Stimulated activated CD4-positive, alpha-beta T cell treated with anti-CD3 and anti-CD28 coated beads, Interleukin-1b, Interleukin-23, amount 100 ng/mL, for 24 hours (primary cell): ENCODE data around the gene IFNA17.
"Not testable (repeated sequence)": the region's sequence is repeated elsewhere in the genome, so short reads cannot be mapped to it uniquely, and the experiment has no call there.

Experiments used
- DNase-seq, 4 experiments: peaks; one replicate each; pipeline ENCODE4 v3.0.0-alpha.2; 2020; ENCODE audit warnings: low read depth in 4 of 4, low spot score in 1 of 4

IFNA17 gene

DNA sequence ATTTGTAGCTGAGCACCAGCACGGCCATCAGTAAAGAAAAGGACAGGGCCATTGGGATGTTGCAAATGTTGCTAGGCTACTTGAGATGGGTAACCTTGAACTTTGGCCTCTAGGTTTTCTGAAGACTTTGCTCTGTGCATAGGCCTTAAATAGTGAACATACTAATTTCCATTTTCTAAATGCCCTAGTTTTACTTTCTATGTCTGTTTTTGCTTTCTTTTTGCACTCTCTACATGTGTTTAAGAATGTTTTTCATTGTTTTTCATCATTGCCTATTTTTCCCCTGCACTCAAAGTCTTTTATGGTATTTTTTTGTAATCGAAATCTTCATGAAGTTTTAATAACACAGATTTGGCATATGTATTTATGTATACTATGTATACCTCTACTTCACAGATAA, at the start of gene IFNA17:
Gene IFNA17, minus strand, starts transcription at position 101 of the 400 bp plus-strand sequence. Its CDS starts 49 bp downstream, at position 52.
- DNase-seq, result no peak

GRCh38 chr9:21268347-21268657, 40.3 kb upstream of the IFNA17 start:
- no peak for DNase-seq

- no peak for DNase-seq
Observed at GRCh38 chr9:21267485-21268346, 39.7 kb upstream of the IFNA17 start.

DNA sequence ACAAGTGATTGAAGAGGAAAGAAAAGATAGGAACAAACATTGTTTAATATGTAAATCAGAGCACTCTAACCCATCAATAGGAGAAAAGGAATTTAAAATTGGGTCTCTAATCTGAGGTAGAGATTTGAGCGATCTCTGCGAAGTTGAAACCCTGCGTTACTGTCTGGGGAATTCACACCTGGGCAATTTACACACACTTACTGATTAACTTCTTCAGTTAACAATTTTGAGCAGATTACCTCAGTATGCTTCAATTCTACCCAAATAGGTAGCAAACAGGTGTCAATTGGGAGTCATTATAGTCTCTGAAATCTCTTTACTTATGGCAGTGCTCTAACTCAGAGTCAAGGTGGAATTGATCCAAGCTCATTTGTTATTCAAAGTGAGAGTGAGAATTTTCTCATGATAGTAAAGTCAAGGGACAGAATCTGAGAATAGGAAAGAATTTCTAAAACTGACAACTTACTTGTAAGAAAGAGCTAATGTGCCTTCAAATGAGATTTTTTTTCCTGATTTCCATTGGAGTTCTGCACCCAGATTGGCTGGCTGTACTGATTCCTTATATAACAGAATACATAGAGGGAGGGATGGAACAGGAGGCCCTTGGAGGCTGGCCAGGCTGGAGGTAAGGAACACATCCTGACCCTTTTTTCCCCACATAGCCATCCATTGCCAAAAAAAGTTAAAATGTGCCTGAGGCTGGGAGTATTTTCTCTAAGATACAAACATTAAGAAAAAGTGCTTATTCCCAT, 38.9 kb upstream of the IFNA17 start:
- DNase-seq, result no peak

DNA sequence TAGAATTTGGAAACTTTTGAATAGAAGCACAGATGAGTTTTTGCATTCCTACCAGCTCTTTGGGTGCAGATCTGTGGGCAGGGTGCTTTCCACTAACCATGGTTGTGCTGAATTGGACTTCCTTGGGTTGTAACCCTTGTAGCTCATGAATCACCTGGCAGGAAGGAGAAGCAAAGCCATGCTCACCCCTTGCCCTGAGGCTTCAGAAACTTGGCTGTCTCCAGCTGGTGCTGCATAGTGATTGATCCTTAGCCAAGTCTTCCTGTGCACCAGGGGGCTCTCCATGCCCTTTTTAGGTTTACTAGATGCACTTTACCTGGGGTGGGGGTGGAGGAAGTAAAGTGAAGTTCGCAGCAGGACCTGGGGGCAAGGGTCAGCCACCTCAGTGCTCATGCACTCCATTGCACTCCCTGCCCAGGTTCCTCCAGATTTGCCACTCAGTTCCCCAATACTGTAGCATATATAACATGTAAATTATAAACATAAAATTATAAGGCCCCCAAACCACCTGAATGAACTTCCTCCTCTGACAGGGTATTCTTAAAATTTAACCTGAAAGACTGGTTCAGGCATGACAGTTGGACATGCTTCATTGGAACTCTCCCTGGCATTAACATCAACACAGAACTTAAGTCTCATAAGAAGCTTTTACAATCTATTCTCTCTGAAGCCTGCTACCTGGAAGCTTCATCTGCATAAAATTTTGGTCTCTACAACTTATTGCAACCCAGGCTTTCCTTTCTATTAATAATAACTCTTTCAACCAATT, 37.6 kb upstream of the IFNA17 start:
- no peak for DNase-seq

- no peak for DNase-seq
Observed at GRCh38 chr9:21255538-21256212, 27.7 kb upstream of the IFNA17 start.

DNA sequence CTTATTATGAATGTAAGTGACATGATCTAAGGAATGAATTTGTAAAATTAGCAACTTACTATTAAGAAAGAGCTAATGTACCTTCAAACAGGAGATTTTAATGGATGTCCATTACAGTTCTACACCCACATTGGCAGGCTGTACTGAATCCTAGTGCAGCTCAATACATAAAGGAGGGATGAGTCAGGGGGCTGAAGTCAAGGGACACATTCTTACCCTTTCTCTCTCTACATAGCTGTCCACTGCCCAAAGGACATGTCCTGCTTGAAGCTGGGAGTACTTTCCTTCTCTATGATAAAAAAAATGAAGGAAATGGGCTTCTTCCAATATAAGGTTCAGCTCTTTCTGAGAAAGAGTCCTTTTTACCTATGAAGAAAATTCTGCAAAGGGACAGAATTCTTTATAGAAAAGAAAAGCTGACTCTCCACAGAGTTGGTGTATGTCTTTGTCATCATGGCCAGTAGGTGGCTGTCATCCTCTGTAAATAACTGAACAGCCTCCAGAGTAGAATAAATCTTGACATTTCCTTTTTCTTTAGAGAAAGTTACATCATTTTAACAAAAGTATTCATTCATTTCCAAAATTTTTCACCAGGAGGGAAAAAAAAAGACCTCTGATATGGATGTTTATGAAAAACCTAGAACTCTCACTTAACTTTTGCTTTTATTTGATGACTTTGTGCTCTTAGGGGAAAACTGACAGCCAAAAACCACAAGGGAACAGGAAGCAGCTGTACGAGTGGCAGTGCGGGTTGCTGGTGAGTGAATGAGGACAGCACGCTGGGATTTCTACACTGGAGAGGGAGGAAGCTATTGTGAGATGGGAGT, 24.9 kb upstream of the IFNA17 start:
- no peak for DNase-seq

GRCh38 chr9:21251638-21252037, 23.6 kb upstream of the IFNA17 start:
- no peak for DNase-seq

- DNase-seq, result no peak
Observed at GRCh38 chr9:21251190-21251589, 23.2 kb upstream of the IFNA17 start.

DNA sequence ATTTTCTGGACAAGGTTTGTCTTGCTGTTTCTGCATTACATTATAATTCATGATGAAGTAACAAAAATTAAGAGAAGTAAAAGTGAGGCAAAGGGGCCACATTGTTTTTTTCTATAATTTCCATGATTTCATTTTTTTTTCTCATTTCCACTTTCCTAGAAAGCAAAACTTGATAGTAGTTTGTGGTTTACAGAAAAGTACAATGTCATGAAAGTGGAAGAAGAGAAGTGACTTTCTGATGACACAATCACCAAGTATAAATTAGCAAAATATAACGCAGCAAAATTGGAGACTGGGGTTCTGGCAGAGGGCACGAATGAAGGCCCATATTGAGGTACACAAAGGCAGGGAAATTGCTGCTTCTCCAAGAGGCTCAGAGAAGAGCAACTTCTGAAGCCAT, 16.8 kb upstream of the IFNA17 start:
- DNase-seq, result no peak

- DNase-seq, result no peak
Observed at GRCh38 chr9:21239911-21240310, 11.9 kb upstream of the IFNA17 start, which contains the start of gene IFNA14. IFNA14 (minus strand) TSS chr9:21240005; CDS start chr9:21239935, 70 bp downstream.

DNA sequence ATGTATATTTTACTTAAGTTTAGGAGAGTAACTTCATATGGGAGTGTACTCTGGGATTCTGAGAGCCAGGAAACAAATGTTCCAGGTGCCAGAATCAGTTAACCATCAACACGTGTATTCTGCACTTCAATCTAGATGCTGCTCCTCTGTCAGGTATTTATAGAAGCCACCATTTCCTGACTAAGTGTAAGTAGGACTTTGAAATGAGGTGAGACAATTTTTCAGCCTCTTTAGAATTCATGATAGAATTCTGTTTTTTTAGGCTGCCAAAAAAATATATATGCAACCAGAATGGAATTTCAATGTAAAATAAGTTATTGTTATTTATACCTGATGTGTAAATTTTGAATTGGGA, 8.3 kb upstream of the IFNA17 start:
- not testable (repeated sequence) for DNase-seq

DNA sequence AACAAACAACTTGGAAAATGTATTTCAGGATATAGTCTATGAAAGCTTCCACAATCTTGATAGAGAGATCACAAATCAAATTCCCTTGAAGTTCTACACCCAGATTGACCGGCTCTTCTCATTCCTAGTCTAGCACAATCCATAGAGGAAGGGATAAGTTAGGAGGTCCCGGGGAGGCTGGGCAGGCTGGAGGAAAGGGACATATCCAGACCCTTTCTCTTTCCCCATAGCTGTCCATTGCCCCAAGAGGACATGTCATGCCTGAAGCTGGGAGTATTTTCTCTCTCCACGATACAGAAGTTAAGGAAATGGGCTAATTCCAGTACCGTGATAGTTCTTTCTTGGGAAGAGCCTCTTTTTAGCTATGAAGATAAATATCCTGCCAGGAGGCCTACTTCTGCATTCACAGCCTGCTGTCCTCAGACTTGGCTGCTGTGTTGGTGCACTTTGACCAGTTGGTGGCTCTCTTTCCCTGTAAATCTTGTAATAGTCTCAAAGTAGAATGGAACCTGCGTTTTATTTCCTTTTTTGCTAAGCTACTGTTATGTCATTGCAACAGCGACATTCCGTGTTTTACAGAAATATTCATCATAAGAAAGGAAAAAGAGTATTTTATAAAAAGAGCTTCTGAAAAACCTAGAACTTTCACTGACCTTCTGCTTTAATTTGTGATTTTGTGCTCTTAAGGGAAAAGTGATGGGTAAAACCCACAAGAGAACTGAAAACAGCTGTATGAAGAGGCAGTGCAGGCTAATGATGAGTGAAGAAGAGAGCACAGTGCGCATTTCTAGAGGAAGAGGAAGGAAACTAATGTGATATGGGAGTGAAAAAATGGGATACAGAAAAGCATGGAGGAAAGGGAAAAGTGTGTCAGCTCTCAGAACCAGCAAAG, 7.7 kb upstream of the IFNA17 start:
- DNase-seq, result not testable (repeated sequence)

- no peak for DNase-seq
Observed at GRCh38 chr9:21234153-21234687, 6.2 kb upstream of the IFNA17 start.

DNA sequence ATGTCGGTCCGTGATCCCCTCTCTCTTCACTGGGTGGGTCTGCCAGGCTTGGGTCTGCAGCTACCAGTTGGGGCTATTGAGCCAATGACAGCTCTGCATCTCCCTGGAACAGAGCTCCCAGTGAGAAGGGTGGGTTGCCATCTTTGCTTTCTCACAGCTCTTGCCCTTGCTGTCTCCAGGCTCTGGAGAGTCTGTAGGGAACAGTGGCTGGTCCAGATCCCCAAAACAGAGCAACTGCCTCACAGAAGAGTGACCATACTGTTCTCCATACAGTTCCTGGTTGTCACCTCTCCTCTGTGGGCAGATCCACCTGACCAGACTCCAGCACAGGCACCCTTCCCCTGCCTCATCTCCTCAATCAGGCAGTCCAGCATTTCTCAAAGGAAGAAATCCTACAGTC, 5.2 kb upstream of the IFNA17 start:
- DNase-seq, result no peak

DNA sequence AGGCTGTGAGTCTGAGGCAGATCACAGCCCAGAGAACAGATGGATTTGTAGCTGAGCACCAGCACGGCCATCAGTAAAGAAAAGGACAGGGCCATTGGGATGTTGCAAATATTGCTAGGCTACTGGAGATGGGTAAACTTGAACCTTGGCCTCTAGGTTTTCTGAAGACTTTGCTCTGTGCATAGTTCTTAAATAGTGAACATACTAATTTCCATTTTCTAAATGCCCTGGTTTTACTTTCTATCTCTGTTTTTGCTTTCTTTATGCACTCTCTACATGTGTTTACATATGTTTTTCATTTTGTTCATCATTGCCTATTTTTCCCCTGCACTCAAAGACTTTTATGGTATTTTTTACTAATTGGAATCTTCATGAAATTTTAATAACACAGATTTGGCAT, 10.8 kb downstream of the IFNA17 start, which contains the start of gene IFNA16:
Gene IFNA16, minus strand, starts transcription at position 101 of the 400 bp plus-strand sequence. Its CDS starts 6 bp downstream, at position 95.
- not testable (repeated sequence) for DNase-seq

- DNase-seq, result not testable (repeated sequence)
Observed at GRCh38 chr9:21213411-21214326, 14.4 kb downstream of the IFNA17 start.

GRCh38 chr9:21212160-21212559, 15.9 kb downstream of the IFNA17 start:
- DNase-seq, result not testable (repeated sequence)
